Endodermal cell (in vitro differentiated cells): Measurements from ENCODE around the gene ORC6. TPM values are rescaled to one million over a fixed set of nuclear protein-coding genes. Genes with fewer than 3 reads are reported as not detected.
"Not testable (repeated sequence)": the region's sequence is repeated elsewhere in the genome, so short reads cannot be mapped to it uniquely, and the experiment has no call there.

Source experiments
- DNase-seq: peaks from one replicate; pipeline ENCODE4 v3.0.0-alpha.2; 2017
- H3K27ac ChIP-seq: 2 replicates; pipeline ENCODE4 v1.5.1; 2013; ENCODE audit warnings: mild to moderate bottlenecking, low read depth, low read length, moderate library complexity
- H3K27me3 ChIP-seq: 2 replicates; pipeline ENCODE4 v1.6.1; 2013; ENCODE audit warnings: mild to moderate bottlenecking, low read length, moderate library complexity; ENCODE audit not compliant: insufficient read depth, control insufficient read depth, poor library complexity, severe bottlenecking
- H3K36me3 ChIP-seq: 2 replicates; pipeline ENCODE4 v1.7.0; 2013; ENCODE audit warnings: mild to moderate bottlenecking, low read length, moderate library complexity; ENCODE audit not compliant: control insufficient read depth, insufficient read depth
- H3K4me1 ChIP-seq: one replicate; pipeline ENCODE4 v1.7.0; 2013; ENCODE audit warnings: low read length; ENCODE audit not compliant: control insufficient read depth, insufficient read depth
- H3K4me3 ChIP-seq: 2 replicates; pipeline ENCODE4 v1.5.1; 2013; ENCODE audit warnings: mild to moderate bottlenecking, low read length, moderate library complexity
- H3K9ac ChIP-seq: 2 replicates; pipeline ENCODE4 v1.6.1; 2013; ENCODE audit warnings: mild to moderate bottlenecking, low read length, moderate library complexity; ENCODE audit not compliant: poor library complexity, severe bottlenecking; ENCODE audit errors: extremely low read depth
- H3K9me3 ChIP-seq: 2 replicates; pipeline ENCODE4 v1.6.1; 2013; ENCODE audit warnings: mild to moderate bottlenecking, low read length, moderate library complexity; ENCODE audit not compliant: control insufficient read depth
- H3K27ac Mint-ChIP-seq: 2 replicates; pipeline ENCODE4 v1.8.0; 2020; ENCODE audit warnings: mixed read lengths
- H3K27me3 Mint-ChIP-seq: 2 replicates; pipeline ENCODE4 v1.8.0; 2021; ENCODE audit warnings: mild to moderate bottlenecking, mixed read lengths; ENCODE audit not compliant: insufficient read depth
- H3K36me3 Mint-ChIP-seq: 2 replicates; pipeline ENCODE4 v1.8.0; 2020; ENCODE audit warnings: low read depth, mixed read lengths
- H3K4me1 Mint-ChIP-seq: 2 replicates; pipeline ENCODE4 v1.8.0; 2020; ENCODE audit warnings: mixed read lengths
- H3K4me3 Mint-ChIP-seq: 2 replicates; pipeline ENCODE4 v1.8.0; 2020; ENCODE audit warnings: mild to moderate bottlenecking, moderate library complexity, mixed read lengths
- H3K9me3 Mint-ChIP-seq: 2 replicates; pipeline ENCODE4 v1.8.0; 2020; ENCODE audit warnings: mild to moderate bottlenecking, mixed read lengths
- WGBS, 2 experiments: methylation state at CpG; one replicate each; pipeline versions ENCODE4 v1.1.5 to v1.1.7; 2013; ENCODE audit warnings: missing lambda C conversion rate in 2 of 2, mixed read lengths in 1 of 2; ENCODE audit not compliant: insufficient coverage in 1 of 2, insufficient read length in 1 of 2; 5-methylcytosine and 5-hydroxymethylcytosine counted together
- total RNA-seq, 2 donors: library from RNA; stranded (reverse); fragmentation: NEBNext Ultra II Directional in 1 of 2; extraction: Animal tissue kit (Norgen Biotek cat#: 25700) in 1 of 2; gene quantifications; 2 replicates in 1 of 2; 3 replicates in 1 of 2; pipeline ENCODE4 v1.2.1, GENCODE V29; 2021
- TF ChIP-seq, protein P1 (sequence below): fragments of 200-600 bp; sonication (generic); conservative IDR thresholded peaks from 2 replicates; pipeline ENCODE4 v1.5.0; 2021; ENCODE audit warnings: antibody characterized with exemption, mild to moderate bottlenecking

ORC6 gene
- total RNA-seq, 2 donors from 2014 or later: 94.9 to 128 TPM

- H3K9me3 ChIP-seq: peaks cover 5% of the 10 kb centered on the region
- H3K4me1 ChIP-seq: peaks cover 3% of the 10 kb centered on the region
- peaks cover 62% of the 10 kb centered on the region for H3K36me3 Mint-ChIP-seq
- H3K36me3 ChIP-seq: peaks cover 73% of the 10 kb centered on the region
- WGBS, 2 experiments: 86% methylated on average over 1 of the region's 1 CpG; no CpG with 5 or more reads in 1 of the 2 experiments
- TF ChIP-seq, protein P1, sequence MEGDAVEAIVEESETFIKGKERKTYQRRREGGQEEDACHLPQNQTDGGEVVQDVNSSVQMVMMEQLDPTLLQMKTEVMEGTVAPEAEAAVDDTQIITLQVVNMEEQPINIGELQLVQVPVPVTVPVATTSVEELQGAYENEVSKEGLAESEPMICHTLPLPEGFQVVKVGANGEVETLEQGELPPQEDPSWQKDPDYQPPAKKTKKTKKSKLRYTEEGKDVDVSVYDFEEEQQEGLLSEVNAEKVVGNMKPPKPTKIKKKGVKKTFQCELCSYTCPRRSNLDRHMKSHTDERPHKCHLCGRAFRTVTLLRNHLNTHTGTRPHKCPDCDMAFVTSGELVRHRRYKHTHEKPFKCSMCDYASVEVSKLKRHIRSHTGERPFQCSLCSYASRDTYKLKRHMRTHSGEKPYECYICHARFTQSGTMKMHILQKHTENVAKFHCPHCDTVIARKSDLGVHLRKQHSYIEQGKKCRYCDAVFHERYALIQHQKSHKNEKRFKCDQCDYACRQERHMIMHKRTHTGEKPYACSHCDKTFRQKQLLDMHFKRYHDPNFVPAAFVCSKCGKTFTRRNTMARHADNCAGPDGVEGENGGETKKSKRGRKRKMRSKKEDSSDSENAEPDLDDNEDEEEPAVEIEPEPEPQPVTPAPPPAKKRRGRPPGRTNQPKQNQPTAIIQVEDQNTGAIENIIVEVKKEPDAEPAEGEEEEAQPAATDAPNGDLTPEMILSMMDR: no peak
- DNase-seq: no peak
- no peak overlapping the region for H3K4me3 ChIP-seq
- peaks cover 4% of the 10 kb centered on the region for H3K9me3 Mint-ChIP-seq
- H3K27me3 Mint-ChIP-seq: no peaks in the 10 kb centered on the region
- H3K4me3 Mint-ChIP-seq: no peak overlapping the region
- peaks cover 16% of the 10 kb centered on the region for H3K4me1 Mint-ChIP-seq
- no peak overlapping the region for H3K9ac ChIP-seq
- H3K27ac ChIP-seq: no peak overlapping the region
- no peaks in the 10 kb centered on the region for H3K27me3 ChIP-seq
- no peak overlapping the region for H3K27ac Mint-ChIP-seq
These were observed 30.5 kb upstream of the ORC6 start for GRCh38 chr16:46658925-46659324.

- H3K9me3 Mint-ChIP-seq: no peaks in the 10 kb centered on the region
- no peaks in the 10 kb centered on the region for H3K27me3 Mint-ChIP-seq
- WGBS, 2 experiments: 67 to 70% methylated on average over 3 to 4 of the region's 4 CpGs
- H3K4me1 Mint-ChIP-seq: peaks cover 12% of the 10 kb centered on the region
- peaks cover 3% of the 10 kb centered on the region for H3K4me1 ChIP-seq
- TF ChIP-seq, protein P1: no peak
- H3K4me3 Mint-ChIP-seq: no peak overlapping the region
- H3K9ac ChIP-seq: no peak overlapping the region
- no peak for DNase-seq
- H3K9me3 ChIP-seq: no peaks in the 10 kb centered on the region
- no peak overlapping the region for H3K4me3 ChIP-seq
- peaks cover 85% of the 10 kb centered on the region for H3K36me3 ChIP-seq
- no peaks in the 10 kb centered on the region for H3K27me3 ChIP-seq
- no peak overlapping the region for H3K27ac ChIP-seq
- peaks cover 81% of the 10 kb centered on the region for H3K36me3 Mint-ChIP-seq
- H3K27ac Mint-ChIP-seq: peak overlapping the region; percentile 20
These were observed 27.3 kb upstream of the ORC6 start for GRCh38 chr16:46662123-46662522.

DNA sequence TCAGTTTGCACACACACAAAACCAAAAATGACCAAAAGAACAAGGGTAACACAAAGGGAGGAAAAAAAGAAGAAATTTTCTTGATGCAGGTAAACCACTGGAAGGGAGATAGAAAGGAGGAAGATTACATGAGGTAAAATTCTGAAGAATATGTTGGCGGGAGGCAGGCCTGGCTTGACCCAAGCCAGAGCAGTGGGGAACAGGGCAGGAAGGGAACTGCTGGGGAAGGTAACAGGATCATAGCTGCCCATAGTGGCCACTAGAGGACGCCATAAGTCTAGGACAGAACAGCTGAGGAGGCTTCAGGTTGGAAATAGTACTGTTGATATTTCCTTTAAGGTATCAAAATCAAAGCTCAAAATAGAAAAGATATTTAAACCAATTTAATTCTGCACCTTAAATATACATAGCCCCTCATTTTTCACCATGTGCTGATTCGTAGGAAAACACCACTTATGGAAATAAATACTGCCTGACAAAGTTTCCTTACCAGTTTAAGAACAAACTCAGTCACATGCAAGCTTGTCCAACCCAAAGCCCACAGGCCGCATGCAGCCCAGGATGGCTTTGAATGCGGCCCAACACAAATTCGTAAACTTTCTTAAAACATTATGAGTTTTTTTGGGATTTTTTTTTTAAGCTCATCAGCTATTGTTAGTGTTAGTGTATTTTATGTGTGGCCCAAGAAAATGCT lies 16.0 kb upstream of the ORC6 start:
- 63 to 70% methylated on average over 2 to 6 of the region's 6 CpGs for WGBS, 2 experiments
- H3K9ac ChIP-seq: no peak overlapping the region
- no peaks in the 10 kb centered on the region for H3K9me3 ChIP-seq
- H3K36me3 ChIP-seq: peaks cover 92% of the 10 kb centered on the region
- H3K9me3 Mint-ChIP-seq: no peaks in the 10 kb centered on the region
- no peaks in the 10 kb centered on the region for H3K4me1 ChIP-seq
- no peak overlapping the region for H3K4me3 Mint-ChIP-seq
- no peak overlapping the region for H3K27ac ChIP-seq
- H3K27ac Mint-ChIP-seq: peak overlapping the region; percentile 10
- H3K4me3 ChIP-seq: no peak overlapping the region
- peak; percentile 82 for DNase-seq
- H3K27me3 ChIP-seq: no peaks in the 10 kb centered on the region
- H3K27me3 Mint-ChIP-seq: no peaks in the 10 kb centered on the region
- TF ChIP-seq, protein P1: peak; percentile 100
- peaks cover 80% of the 10 kb centered on the region for H3K36me3 Mint-ChIP-seq
- H3K4me1 Mint-ChIP-seq: peaks cover 4% of the 10 kb centered on the region

DNA sequence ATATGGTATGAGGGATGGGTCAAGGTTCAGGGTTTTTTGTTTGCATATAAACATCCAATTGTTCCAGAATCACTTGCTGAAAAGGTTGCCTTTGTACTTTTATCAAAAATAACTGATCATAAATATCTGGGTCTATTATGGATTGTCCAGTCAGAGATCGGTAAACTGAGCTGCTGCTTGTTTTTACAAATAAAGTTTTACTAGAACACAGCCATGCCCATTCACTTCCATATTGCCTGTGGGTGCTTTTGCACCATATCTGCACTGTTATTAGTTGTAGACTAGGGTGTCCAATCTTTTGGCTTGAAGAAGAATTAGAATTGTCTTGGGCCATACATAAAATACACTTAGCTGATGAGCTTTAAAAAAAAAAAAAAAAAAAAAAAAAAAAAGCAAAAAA lies 11.5 kb upstream of the ORC6 start:
- H3K4me3 ChIP-seq, H3K4me1 Mint-ChIP-seq, H3K4me1 ChIP-seq, H3K27me3 Mint-ChIP-seq, H3K9me3 ChIP-seq, H3K9me3 Mint-ChIP-seq, H3K27ac Mint-ChIP-seq, H3K27ac ChIP-seq, H3K27me3 ChIP-seq, H3K9ac ChIP-seq, DNase-seq, H3K4me3 Mint-ChIP-seq: not testable (repeated sequence)
- WGBS, 2 experiments: 60% methylated on average over 1 of the region's 1 CpG; no CpG with 5 or more reads in 1 of the 2 experiments
- peaks cover 59% of the 10 kb centered on the region for H3K36me3 Mint-ChIP-seq
- H3K36me3 ChIP-seq: peaks cover 86% of the 10 kb centered on the region

DNA sequence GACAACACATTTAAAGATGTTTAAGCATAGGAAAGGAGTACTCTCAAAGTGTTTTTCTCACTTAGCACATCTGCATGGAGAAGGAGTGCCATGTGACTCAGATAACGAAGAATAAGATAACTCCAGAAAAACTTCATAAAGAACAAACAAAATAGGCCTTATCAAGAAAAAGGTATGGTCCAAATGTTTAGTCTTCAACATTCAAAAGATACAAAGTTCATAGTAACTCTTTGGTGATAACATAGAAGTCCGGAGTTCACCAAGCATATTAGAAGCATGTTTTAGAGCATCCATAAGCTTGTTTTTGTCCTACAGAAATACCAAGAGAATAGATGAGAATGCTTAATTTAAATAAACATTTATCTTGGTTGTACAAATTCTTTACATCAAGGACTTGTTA lies 7.6 kb upstream of the ORC6 start:
- H3K9me3 Mint-ChIP-seq, H3K4me3 ChIP-seq, DNase-seq, H3K27ac ChIP-seq, H3K4me1 ChIP-seq, H3K9ac ChIP-seq, H3K27me3 Mint-ChIP-seq, H3K27ac Mint-ChIP-seq, H3K9me3 ChIP-seq, H3K27me3 ChIP-seq, H3K4me3 Mint-ChIP-seq: not testable (repeated sequence)
- Mint-ChIP-seq H3K36me3 (peaks cover 33% of the 10 kb centered on the region), H3K4me1 (peaks cover 23% of the 10 kb centered on the region)
- H3K36me3 ChIP-seq: peaks cover 57% of the 10 kb centered on the region
- 83% methylated on average over 2 of the region's 2 CpGs; no CpG with 5 or more reads in 1 of the 2 experiments for WGBS, 2 experiments
